Measurements from ENCODE around the gene PKP3.

- TF ChIP-seq POLR2AphosphoS5 (IDR thresholded peaks at IDR 0.05) (no peak), CTCF (IDR thresholded peaks at IDR 0.05) (no peak)
Measured at GRCh38 chr11:409600-410483, 15.8 kb downstream of the PKP3 start.

All from breast epithelium (tissue), 3 donors.